Stomach (tissue), 4 donors: ENCODE measurements around the gene JOSD1.

Experiments used
- CTCF ChIP-seq, 7 experiments: fragments of 450-650 bp in 4 of 7; fragments of 200-600 bp in 3 of 7; sonication (generic) in 3 of 7; IDR thresholded peaks; one replicate each; pipeline ENCODE4 v1.5.1; 2016 to 2019; ENCODE audit warnings: antibody characterized with exemption in 7 of 7, control low read depth in 2 of 7, mild to moderate bottlenecking in 1 of 7
- EP300 ChIP-seq: sonication (generic); formaldehyde crosslinking; IDR thresholded peaks from one replicate; pipeline ENCODE4 v1.6.1; 2017; ENCODE audit warnings: antibody characterized with exemption
- POLR2A ChIP-seq, 4 donors: fragments of 450-650 bp; IDR thresholded peaks; one replicate each; pipeline ENCODE4 v1.6.1; 2016; ENCODE audit warnings: antibody characterized with exemption in 4 of 4, control low read depth in 2 of 4, mild to moderate bottlenecking in 1 of 4, moderate library complexity in 1 of 4

GRCh38 chr22:38750104-38750503 lies 49.4 kb upstream of the JOSD1 start:
- TF ChIP-seq CTCF (IDR thresholded peaks at IDR 0.05) (no peak), EP300 (no peak), POLR2A (IDR thresholded peaks at IDR 0.05) (no peak)
